HepG2 (cell line): ENCODE measurements around the gene SOAT2. TPM values are rescaled to one million over a fixed set of nuclear protein-coding genes. Genes with fewer than 3 reads are reported as not detected.

Source experiments
- HINFP ChIP-seq: sonication (generic); formaldehyde crosslinking; IDR thresholded peaks from 2 replicates; pipeline ENCODE4 v1.4.0; 2020; ENCODE audit warnings: low read depth, mild to moderate bottlenecking, missing genetic modification reagents
- REST ChIP-seq, 2 experiments: IDR thresholded peaks; 2 replicates each; pipeline ENCODE4 v1.6.1; 2011 to 2012; ENCODE audit warnings: low read length in 2 of 2, borderline replicate concordance in 1 of 2, low read depth in 1 of 2, mild to moderate bottlenecking in 1 of 2, moderate library complexity in 1 of 2
- SPEN ChIP-seq: sonication (generic); formaldehyde crosslinking; IDR thresholded peaks from 2 replicates; pipeline ENCODE4 v1.5.1; 2020; ENCODE audit warnings: low read depth, mild to moderate bottlenecking, missing genetic modification reagents
- ZGPAT ChIP-seq: IDR thresholded peaks from 2 replicates; pipeline ENCODE4 v1.6.1; 2016; ENCODE audit warnings: mild to moderate bottlenecking
- ZMYM4 ChIP-seq: sonication (generic); formaldehyde crosslinking; IDR thresholded peaks from 2 replicates; pipeline ENCODE4 v1.8.1; 2023; ENCODE audit warnings: mild to moderate bottlenecking, missing genetic modification reagents
- ZNF232 ChIP-seq: sonication (generic); formaldehyde crosslinking; IDR thresholded peaks from 2 replicates; pipeline ENCODE4 v1.4.0; 2020; ENCODE audit warnings: missing genetic modification reagents, borderline replicate concordance
- ZNF280B ChIP-seq: sonication (generic); formaldehyde crosslinking; IDR thresholded peaks from 2 replicates; pipeline ENCODE4 v1.5.0; 2020; ENCODE audit warnings: missing genetic modification reagents, mild to moderate bottlenecking, borderline replicate concordance
- ZNF839 ChIP-seq: sonication (generic); formaldehyde crosslinking; IDR thresholded peaks from 2 replicates; pipeline ENCODE4 v1.4.0; 2020; ENCODE audit warnings: missing genetic modification reagents, mild to moderate bottlenecking, borderline replicate concordance
- ZSCAN30 ChIP-seq: sonication (generic); formaldehyde crosslinking; IDR thresholded peaks from 2 replicates; pipeline ENCODE4 v1.5.0; 2020; ENCODE audit warnings: mild to moderate bottlenecking, missing genetic modification reagents
- polyA plus RNA-seq, 8 experiments: library from polyadenylated mRNA; depleted of rRNA in 3 of 8; stranded (reverse) in 7 of 8; unstranded in 1 of 8; fragments of >200 nt; fragmentation: Illumina TruSeq in 4 of 8; extraction: Trizol in 4 of 8; gene quantifications; 2 replicates each; pipeline versions ENCODE4 v1.2.1 to v1.2.3, GENCODE V29; 2011 to 2016; ENCODE audit warnings: low read depth in 4 of 8, missing spikeins in 1 of 8, mixed read lengths in 1 of 8; ENCODE audit not compliant: insufficient read depth in 1 of 8
- total RNA-seq, 5 experiments: library from RNA; depleted of rRNA; stranded (reverse); fragments of >200 nt; fragmentation: Illumina TruSeq; extraction: Trizol; gene quantifications; 2 replicates each; pipeline ENCODE4 v1.2.3, GENCODE V29; 2016; ENCODE audit warnings: low read depth in 1 of 5
- TF ChIP-seq, protein P1 (sequence below): sonication (generic); formaldehyde crosslinking; IDR thresholded peaks from 2 replicates; pipeline ENCODE4 v1.4.0; 2020; ENCODE audit warnings: mild to moderate bottlenecking, missing genetic modification reagents

Gene SOAT2
- total and polyA plus RNA-seq, 2 of the 13 experiments (the other 11 are each of a cell fraction or from before 2014, with no cell fraction given): 14.9 to 108 TPM

- TF ChIP-seq ZGPAT (CRISPR knock-in tag) (0 out of 2 replicates have a peak, but pooled peaks have one; percentile 82), ZNF280B (CRISPR knock-in tag) (peak; percentile 46; the same call in 1 of the 2 replicates), REST (IDR thresholded peaks at IDR 0.05; ENCODE audit: borderline replicate concordance in 1 of 2, low read depth in 1 of 2, low read length in 2 of 2) (0 out of 4 replicates have a peak, but pooled peaks of 1 of the 2 experiments have one; percentile 32), ZNF232 (no peak; the same call in 1 of the 2 replicates), ZMYM4 (CRISPR knock-in tag) (peak; percentile 61; the same call in 1 of the 2 replicates), SPEN (CRISPR knock-in tag) (peak; percentile 64; the same call in 1 of the 2 replicates), ZSCAN30 (no peak), HINFP (CRISPR knock-in tag) (peak; percentile 98), ZNF839 (CRISPR knock-in tag) (no peak)
- TF ChIP-seq, protein P1, sequence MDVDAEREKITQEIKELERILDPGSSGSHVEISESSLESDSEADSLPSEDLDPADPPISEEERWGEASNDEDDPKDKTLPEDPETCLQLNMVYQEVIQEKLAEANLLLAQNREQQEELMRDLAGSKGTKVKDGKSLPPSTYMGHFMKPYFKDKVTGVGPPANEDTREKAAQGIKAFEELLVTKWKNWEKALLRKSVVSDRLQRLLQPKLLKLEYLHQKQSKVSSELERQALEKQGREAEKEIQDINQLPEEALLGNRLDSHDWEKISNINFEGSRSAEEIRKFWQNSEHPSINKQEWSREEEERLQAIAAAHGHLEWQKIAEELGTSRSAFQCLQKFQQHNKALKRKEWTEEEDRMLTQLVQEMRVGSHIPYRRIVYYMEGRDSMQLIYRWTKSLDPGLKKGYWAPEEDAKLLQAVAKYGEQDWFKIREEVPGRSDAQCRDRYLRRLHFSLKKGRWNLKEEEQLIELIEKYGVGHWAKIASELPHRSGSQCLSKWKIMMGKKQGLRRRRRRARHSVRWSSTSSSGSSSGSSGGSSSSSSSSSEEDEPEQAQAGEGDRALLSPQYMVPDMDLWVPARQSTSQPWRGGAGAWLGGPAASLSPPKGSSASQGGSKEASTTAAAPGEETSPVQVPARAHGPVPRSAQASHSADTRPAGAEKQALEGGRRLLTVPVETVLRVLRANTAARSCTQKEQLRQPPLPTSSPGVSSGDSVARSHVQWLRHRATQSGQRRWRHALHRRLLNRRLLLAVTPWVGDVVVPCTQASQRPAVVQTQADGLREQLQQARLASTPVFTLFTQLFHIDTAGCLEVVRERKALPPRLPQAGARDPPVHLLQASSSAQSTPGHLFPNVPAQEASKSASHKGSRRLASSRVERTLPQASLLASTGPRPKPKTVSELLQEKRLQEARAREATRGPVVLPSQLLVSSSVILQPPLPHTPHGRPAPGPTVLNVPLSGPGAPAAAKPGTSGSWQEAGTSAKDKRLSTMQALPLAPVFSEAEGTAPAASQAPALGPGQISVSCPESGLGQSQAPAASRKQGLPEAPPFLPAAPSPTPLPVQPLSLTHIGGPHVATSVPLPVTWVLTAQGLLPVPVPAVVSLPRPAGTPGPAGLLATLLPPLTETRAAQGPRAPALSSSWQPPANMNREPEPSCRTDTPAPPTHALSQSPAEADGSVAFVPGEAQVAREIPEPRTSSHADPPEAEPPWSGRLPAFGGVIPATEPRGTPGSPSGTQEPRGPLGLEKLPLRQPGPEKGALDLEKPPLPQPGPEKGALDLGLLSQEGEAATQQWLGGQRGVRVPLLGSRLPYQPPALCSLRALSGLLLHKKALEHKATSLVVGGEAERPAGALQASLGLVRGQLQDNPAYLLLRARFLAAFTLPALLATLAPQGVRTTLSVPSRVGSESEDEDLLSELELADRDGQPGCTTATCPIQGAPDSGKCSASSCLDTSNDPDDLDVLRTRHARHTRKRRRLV: no peak
Measured at GRCh38 chr12:53079226-53080117, 23.8 kb upstream of the SOAT2 start, which contains the start of gene SPRYD3 (continued).
